ENCODE data around the gene FGFBP3. TPM values are rescaled to one million over a fixed set of nuclear protein-coding genes. Genes with fewer than 3 reads are reported as not detected.
"Not testable (repeated sequence)": the region's sequence is repeated elsewhere in the genome, so short reads cannot be mapped to it uniquely, and the experiment has no call there.

The FGFBP3 gene
- total RNA-seq, 4 donors from 2014 or later = 0.40 to 1.4 (median 0.57) TPM; not detected in 1

DNA sequence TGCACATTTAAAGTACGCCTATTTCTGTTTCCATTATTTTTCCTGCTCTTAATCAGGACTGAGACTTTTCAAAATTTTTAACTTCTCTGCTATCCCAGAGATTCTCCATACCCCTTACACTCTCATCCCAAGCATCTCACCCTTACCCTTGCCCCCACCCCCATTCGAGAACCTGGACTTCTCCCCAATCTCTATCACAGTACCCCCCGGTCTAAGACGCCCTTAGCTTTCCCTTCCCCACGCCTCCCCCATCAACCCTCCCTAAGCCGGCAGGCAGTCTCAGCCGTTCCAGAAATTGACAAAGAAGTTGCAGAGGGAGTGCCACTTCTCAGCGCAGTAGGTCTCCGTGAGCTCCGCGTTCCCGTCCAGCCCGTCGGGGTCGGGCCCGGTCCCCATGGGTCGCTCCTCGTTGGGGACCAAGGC, 1.4 kb downstream of the FGFBP3 start:
- TF ChIP-seq CTCF (IDR thresholded peaks at IDR 0.05) = no peak
- TF ChIP-seq POLR2A (IDR thresholded peaks at IDR 0.05) = no peak
- Histone ChIP-seq H3K27me3 (no peaks in the 10 kb centered on the region), H3K36me3 (no peaks in the 10 kb centered on the region), H3K9me3 (no peaks in the 10 kb centered on the region), H3K4me3 (peak overlapping the region; percentile 54 to 98 (median 75)), H3K27ac (peak overlapping the region; percentile 65 to 85 (median 73)), H3K4me1 (peaks cover 6 to 30% (median 10%) of the 10 kb centered on the region in 3 donors)
- 6 to 9% methylated on average over 5 to 16 of the region's 18 CpGs for WGBS, 2 donors
- no peak for DNase-seq
- intact Hi-C loops (cut with DNase I) = loop anchor here (5.0 kb wide), 1 partner anchor 151 kb away; no protein-coding TSS in a partner anchor

GRCh38 chr10:91907033-91907594, 2.2 kb downstream of the FGFBP3 start:
- no peaks in the 10 kb centered on the region for H3K9me3 ChIP-seq
- H3K27ac ChIP-seq = no peak overlapping the region
- no peak for DNase-seq
- H3K4me1 ChIP-seq = peaks cover 7 to 36% (median 15%) of the 10 kb centered on the region in 3 donors
- TF ChIP-seq CTCF (IDR thresholded peaks at IDR 0.05) (no peak), POLR2A (IDR thresholded peaks at IDR 0.05) (no peak)
- H3K36me3 ChIP-seq = no peaks in the 10 kb centered on the region
- intact Hi-C loops (cut with DNase I) = loop anchor here (5.0 kb wide), 1 partner anchor 150 kb away; no protein-coding TSS in a partner anchor
- WGBS, 2 donors = 64 to 77% methylated on average over 5 of the region's 5 CpGs
- no peak overlapping the region for H3K4me3 ChIP-seq
- H3K27me3 ChIP-seq = no peaks in the 10 kb centered on the region

GRCh38 chr10:91901784-91902677, 7.3 kb downstream of the FGFBP3 start:
- intact Hi-C loops (cut with DNase I) = no loop called here
- H3K4me3 ChIP-seq = no peak overlapping the region
- peak overlapping the region in 2 of 4 donors; percentile 36 to 45 for H3K27ac ChIP-seq
- 0% methylated on average over 2 of the region's 2 CpGs for WGBS, 2 donors
- H3K27me3 ChIP-seq = no peaks in the 10 kb centered on the region
- H3K9me3 ChIP-seq = no peaks in the 10 kb centered on the region
- DNase-seq = no peak
- TF ChIP-seq POLR2A (IDR thresholded peaks at IDR 0.05) = no peak
- TF ChIP-seq CTCF (IDR thresholded peaks at IDR 0.05) = no peak
- no peaks in the 10 kb centered on the region for H3K36me3 ChIP-seq
- peaks cover 5 to 18% (median 10%) of the 10 kb centered on the region in 3 donors for H3K4me1 ChIP-seq

- H3K27ac ChIP-seq = no peak overlapping the region
- H3K27me3 ChIP-seq = no peaks in the 10 kb centered on the region
- 53 to 68% methylated on average over 8 of the region's 8 CpGs for WGBS, 2 donors
- no peak for DNase-seq
- H3K4me1 ChIP-seq = peaks cover 5 to 12% (median 7%) of the 10 kb centered on the region in 3 donors
- H3K36me3 ChIP-seq = no peaks in the 10 kb centered on the region
- no peaks in the 10 kb centered on the region for H3K9me3 ChIP-seq
- intact Hi-C loops (cut with DNase I) = no loop called here
- no peak overlapping the region for H3K4me3 ChIP-seq
- TF ChIP-seq POLR2A (IDR thresholded peaks at IDR 0.05) (no peak), CTCF (IDR thresholded peaks at IDR 0.05) (no peak)
Measured at GRCh38 chr10:91897421-91897820, 11.9 kb downstream of the FGFBP3 start.

GRCh38 chr10:91896212-91896756, 13.0 kb downstream of the FGFBP3 start:
- H3K4me3 ChIP-seq = no peak overlapping the region
- peaks cover 0 to under 1% (median 0%) of the 10 kb centered on the region in 3 donors for H3K4me1 ChIP-seq
- intact Hi-C loops (cut with DNase I) = no loop called here
- DNase-seq = no peak
- no peaks in the 10 kb centered on the region for H3K9me3 ChIP-seq
- no peak for TF ChIP-seq CTCF (IDR thresholded peaks at IDR 0.05)
- TF ChIP-seq POLR2A (IDR thresholded peaks at IDR 0.05) = no peak
- no peaks in the 10 kb centered on the region for H3K27me3 ChIP-seq
- H3K27ac ChIP-seq = no peak overlapping the region
- WGBS, 2 donors = 41 to 88% methylated on average over 2 to 3 of the region's 3 CpGs
- H3K36me3 ChIP-seq = no peaks in the 10 kb centered on the region

DNA sequence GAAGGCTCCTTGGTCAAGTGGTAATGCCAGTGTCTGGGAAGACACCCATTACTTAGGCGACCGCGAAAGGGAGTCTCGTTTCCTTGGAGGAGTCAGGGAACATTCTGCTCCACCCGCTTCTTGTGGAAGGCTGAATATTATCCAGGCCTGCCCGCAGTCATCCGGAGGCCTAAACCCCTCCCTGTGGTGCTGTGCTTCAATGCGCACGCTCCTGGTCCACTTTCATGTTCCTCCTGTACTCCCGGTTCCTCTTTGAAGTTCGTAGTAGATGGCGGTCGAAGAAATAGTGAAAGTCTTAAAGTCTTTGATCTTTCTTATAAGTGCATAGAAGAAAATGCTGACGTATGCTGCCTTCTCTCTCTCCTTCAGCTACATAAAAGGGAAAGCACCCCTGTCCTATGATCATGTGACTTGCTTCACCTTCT, 15.0 kb downstream of the FGFBP3 start:
- H3K4me1 ChIP-seq; H3K9me3 ChIP-seq; H3K27me3 ChIP-seq; H3K27ac ChIP-seq; H3K4me3 ChIP-seq; DNase-seq; H3K36me3 ChIP-seq; intact Hi-C loops (cut with DNase I): not testable (repeated sequence)
- WGBS, 2 donors = 63 to 83% methylated on average over 8 to 14 of the region's 14 CpGs

Data from esophagus squamous epithelium (tissue), 5 donors.